SJSA1 (cell line): Measurements from ENCODE around the gene KLHL21. TPM values are rescaled to one million over a fixed set of nuclear protein-coding genes. Genes with fewer than 3 reads are reported as not detected.
A peak's percentile ranks its signal among the peaks of the same experiment; 100 is the strongest.
"Not testable (repeated sequence)": the region's sequence is repeated elsewhere in the genome, so short reads cannot be mapped to it uniquely, and the experiment has no call there.

Experiments
- DNase-seq, 2 experiments: peaks; one replicate each; pipeline ENCODE4 v3.0.0-alpha.2; 2015 to 2020; ENCODE audit warnings: low spot score in 2 of 2, low read depth in 1 of 2
- H3K27ac ChIP-seq: fragments of 250-450 bp; sonication (Bioruptor Pico); 2 replicates; pipeline ENCODE4 v1.5.1; 2020; ENCODE audit warnings: mild to moderate bottlenecking, moderate library complexity
- H3K27me3 ChIP-seq: fragments of 250-450 bp; sonication (Bioruptor Pico); replicated peaks from 2 replicates; pipeline ENCODE4 v1.5.1; 2020; ENCODE audit warnings: mild to moderate bottlenecking, moderate library complexity
- H3K36me3 ChIP-seq: fragments of 250-450 bp; sonication (Bioruptor Pico); 2 replicates; pipeline ENCODE4 v1.5.1; 2020; ENCODE audit warnings: mild to moderate bottlenecking
- H3K4me1 ChIP-seq: fragments of 250-450 bp; sonication (Bioruptor Pico); replicated peaks from 2 replicates; pipeline ENCODE4 v1.6.1; 2021; ENCODE audit warnings: mild to moderate bottlenecking
- H3K4me3 ChIP-seq: fragments of 250-450 bp; sonication (Bioruptor Pico); 2 replicates; pipeline ENCODE4 v1.5.1; 2020; ENCODE audit warnings: mild to moderate bottlenecking
- H3K9me3 ChIP-seq: fragments of 250-450 bp; sonication (Bioruptor Pico); replicated peaks from 2 replicates; pipeline ENCODE4 v1.5.1; 2020; ENCODE audit warnings: mild to moderate bottlenecking
- total RNA-seq: library from RNA; depleted of rRNA; stranded (reverse); fragments of >200 nt; shearing (Covaris generic); gene quantifications from 2 replicates; pipeline ENCODE4 v1.2.3, GENCODE V29; 2014; rRNA removed

Gene KLHL21
- total RNA-seq: 19.9 and 26.4 TPM in 2 replicates

- H3K36me3 ChIP-seq: peaks cover 16% of the 10 kb centered on the region
- no peaks in the 10 kb centered on the region for H3K27me3 ChIP-seq
- peak; percentile 93 for DNase-seq
- H3K4me1 ChIP-seq: peaks cover 42% of the 10 kb centered on the region
- H3K9me3 ChIP-seq: no peaks in the 10 kb centered on the region
- peak within 1 kb of the TSS; percentile 66 for H3K4me3 ChIP-seq
- peak within 1 kb of the TSS; percentile 89 for H3K27ac ChIP-seq
Measured at GRCh38 chr1:6602669-6603237, at the start of gene KLHL21. KLHL21 (minus strand) TSS chr1:6602869; CDS start chr1:6602817, 52 bp downstream.

- Histone ChIP-seq H3K27ac (no peak overlapping the region), H3K36me3 (peaks cover 38% of the 10 kb centered on the region), H3K27me3 (no peaks in the 10 kb centered on the region), H3K4me3 (no peak overlapping the region), H3K9me3 (no peaks in the 10 kb centered on the region), H3K4me1 (no peaks in the 10 kb centered on the region)
- no peak for DNase-seq
Measured at GRCh38 chr1:6651909-6652308, 49.2 kb upstream of the KLHL21 start.

- H3K4me1 ChIP-seq: no peaks in the 10 kb centered on the region
- no peak overlapping the region for H3K4me3 ChIP-seq
- H3K27me3 ChIP-seq: no peaks in the 10 kb centered on the region
- H3K9me3 ChIP-seq: no peaks in the 10 kb centered on the region
- H3K36me3 ChIP-seq: peaks cover 51% of the 10 kb centered on the region
- no peak for DNase-seq
- H3K27ac ChIP-seq: no peak overlapping the region
Measured at GRCh38 chr1:6648556-6648955, 45.9 kb upstream of the KLHL21 start.

DNA sequence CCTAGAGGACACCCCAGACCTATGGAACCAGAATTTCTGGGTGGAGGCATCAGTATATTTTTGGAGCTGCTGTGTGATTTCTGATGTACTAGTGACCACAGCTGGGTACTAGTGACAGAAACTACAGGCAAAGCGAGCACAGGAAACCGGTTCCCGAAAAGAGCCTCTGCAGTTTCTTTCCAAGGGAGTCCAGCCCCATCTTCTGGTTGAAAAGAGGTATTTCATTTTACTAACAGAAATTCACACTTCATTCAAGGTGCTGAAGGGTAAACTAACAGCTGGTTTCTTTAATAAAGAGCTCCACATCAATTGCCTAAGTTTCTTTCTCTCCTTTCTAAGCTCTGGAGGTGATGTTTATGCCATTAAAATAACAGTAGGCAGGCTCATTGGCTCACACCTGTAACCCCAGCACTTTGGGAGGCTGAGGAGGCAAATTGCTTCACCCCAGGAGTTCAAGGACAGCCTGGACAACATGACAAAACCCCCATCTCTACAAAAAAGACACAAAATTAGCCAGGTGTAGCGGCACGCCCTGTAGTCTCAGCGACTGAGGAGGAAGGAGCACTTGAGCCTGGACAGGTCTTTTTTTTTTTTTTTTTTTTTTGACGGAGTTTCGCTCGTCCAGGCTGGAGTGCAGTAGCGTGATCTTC is 44.0 kb upstream of the KLHL21 start:
- Histone ChIP-seq H3K27ac (no peak overlapping the region), H3K27me3 (no peaks in the 10 kb centered on the region), H3K36me3 (peaks cover 43% of the 10 kb centered on the region), H3K9me3 (no peaks in the 10 kb centered on the region), H3K4me1 (no peaks in the 10 kb centered on the region), H3K4me3 (no peak overlapping the region)
- peak in 1 of 2 experiments; percentile 30 for DNase-seq

DNA sequence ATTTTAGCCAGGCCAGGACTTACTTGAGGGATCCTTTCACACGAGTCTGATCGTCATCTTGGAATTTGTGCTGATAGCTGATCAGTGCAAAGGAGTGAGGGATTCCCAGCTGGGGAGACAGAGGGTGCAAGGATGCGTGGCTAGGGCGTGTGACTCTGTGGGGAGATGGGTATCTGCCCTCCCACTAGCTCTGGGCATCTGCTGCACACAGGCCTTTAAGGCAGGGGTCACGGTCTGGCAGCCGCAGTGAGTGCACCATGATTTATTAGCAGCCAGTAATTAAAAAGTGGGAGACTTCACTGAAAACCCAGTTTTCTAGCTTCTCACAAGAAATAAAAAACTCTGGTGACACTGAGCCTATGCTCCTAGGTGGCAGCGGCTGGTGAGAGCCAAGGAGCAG is 42.3 kb upstream of the KLHL21 start:
- H3K27ac ChIP-seq: no peak overlapping the region
- H3K36me3 ChIP-seq: peaks cover 47% of the 10 kb centered on the region
- H3K4me3 ChIP-seq: no peak overlapping the region
- no peaks in the 10 kb centered on the region for H3K4me1 ChIP-seq
- no peak for DNase-seq
- H3K27me3 ChIP-seq: no peaks in the 10 kb centered on the region
- no peaks in the 10 kb centered on the region for H3K9me3 ChIP-seq

DNA sequence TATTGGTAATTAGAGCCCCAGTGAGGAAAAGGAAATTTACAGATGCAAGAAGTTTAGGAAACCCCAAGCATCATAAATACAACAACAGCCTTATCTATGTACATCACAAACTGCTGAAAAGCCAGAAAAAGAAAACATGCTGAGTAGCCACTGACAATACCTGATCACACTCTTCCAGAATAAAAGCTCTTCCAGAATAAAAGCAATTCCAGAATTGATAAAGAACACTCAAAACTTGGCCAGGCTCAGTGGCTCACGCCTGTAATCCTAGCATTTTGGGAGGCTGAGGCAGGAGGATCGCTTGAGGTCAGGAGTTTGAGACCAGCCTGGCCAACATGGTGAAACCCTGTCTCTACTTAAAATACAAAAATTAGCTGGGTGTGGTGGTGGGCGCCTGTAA is 38.2 kb upstream of the KLHL21 start:
- not testable (repeated sequence) for H3K4me1 ChIP-seq, H3K9me3 ChIP-seq, H3K27me3 ChIP-seq, H3K27ac ChIP-seq, H3K4me3 ChIP-seq, DNase-seq
- H3K36me3 ChIP-seq: peaks cover 76% of the 10 kb centered on the region

DNA sequence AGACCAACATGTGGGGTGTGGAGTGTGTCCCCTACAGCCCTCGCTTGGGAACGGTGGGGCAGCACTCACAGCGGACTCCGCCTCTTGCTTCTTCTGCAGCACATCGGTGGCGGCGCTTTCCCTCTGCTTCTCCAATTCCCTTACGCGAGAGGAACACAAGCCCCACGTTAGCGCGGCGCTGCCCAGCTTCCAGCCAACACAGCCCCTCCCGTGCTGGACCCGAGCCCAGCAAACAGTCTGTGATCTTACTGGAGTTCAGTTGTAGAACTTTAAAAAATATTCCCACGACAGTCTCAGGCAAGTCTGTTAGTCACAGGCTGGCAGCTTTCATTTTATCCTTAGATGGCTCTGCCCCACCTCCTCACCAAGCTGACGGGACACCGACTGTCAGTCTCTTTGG is 35.6 kb upstream of the KLHL21 start:
- H3K27me3 ChIP-seq: no peaks in the 10 kb centered on the region
- no peaks in the 10 kb centered on the region for H3K9me3 ChIP-seq
- H3K27ac ChIP-seq: no peak overlapping the region
- no peak overlapping the region for H3K4me3 ChIP-seq
- H3K36me3 ChIP-seq: peaks cover 80% of the 10 kb centered on the region
- no peaks in the 10 kb centered on the region for H3K4me1 ChIP-seq
- DNase-seq: no peak

- Histone ChIP-seq H3K36me3 (peaks cover 83% of the 10 kb centered on the region), H3K4me1 (no peaks in the 10 kb centered on the region), H3K4me3 (no peak overlapping the region), H3K27ac (no peak overlapping the region), H3K9me3 (no peaks in the 10 kb centered on the region), H3K27me3 (no peaks in the 10 kb centered on the region)
- no peak for DNase-seq
Measured at GRCh38 chr1:6637770-6638169, 35.1 kb upstream of the KLHL21 start.

- H3K9me3 ChIP-seq, H3K4me3 ChIP-seq, H3K4me1 ChIP-seq, DNase-seq, H3K27ac ChIP-seq, H3K27me3 ChIP-seq: not testable (repeated sequence)
- H3K36me3 ChIP-seq: peaks cover 87% of the 10 kb centered on the region
Measured at GRCh38 chr1:6636778-6637177, 34.1 kb upstream of the KLHL21 start.

DNA sequence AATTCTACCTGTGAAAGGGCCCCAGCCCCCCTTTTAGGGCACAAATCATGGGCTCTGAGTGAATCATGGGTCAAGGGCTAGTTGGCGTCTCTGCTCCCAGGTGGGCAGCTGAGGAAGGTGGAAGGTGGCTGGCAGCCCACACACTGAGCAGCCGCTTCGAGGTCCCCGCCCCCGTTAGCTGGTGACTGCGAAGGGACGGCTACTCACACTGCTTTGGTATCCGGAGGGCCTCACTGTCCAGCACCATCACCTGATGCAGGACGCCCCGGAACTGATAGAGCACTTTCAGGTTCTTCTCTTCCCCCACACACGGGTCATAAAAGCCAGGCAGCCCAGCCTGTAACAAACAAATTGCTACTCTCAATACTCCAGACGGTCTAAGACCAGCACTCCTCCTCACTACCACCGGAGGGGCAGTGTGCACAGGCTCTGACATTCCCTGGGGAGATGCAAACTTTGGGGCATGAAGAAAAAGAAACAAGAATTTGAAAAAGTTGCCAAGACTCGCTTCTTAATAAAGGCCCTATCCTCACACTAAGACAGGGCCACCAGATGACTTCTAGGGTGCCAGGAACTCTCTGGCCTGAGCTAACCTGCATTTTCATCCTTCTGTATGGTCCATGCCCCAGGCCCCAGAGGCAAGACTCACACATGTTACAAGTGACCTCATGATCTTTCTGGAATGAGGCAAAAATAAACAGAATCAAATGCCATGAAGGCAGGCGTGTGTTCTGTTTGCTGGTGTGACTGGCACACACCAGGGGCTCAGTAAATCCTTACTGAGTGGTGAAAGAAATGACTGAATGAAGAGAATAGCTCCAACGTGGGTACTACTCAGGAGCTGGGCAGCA is 33.5 kb upstream of the KLHL21 start:
- Histone ChIP-seq H3K4me3 (no peak overlapping the region), H3K9me3 (no peaks in the 10 kb centered on the region), H3K4me1 (no peaks in the 10 kb centered on the region), H3K27me3 (no peaks in the 10 kb centered on the region), H3K36me3 (peaks cover 87% of the 10 kb centered on the region), H3K27ac (no peak overlapping the region)
- DNase-seq: no peak

GRCh38 chr1:6635161-6635909 is 32.7 kb upstream of the KLHL21 start:
- Histone ChIP-seq H3K27me3 (no peaks in the 10 kb centered on the region), H3K36me3 (peaks cover 89% of the 10 kb centered on the region), H3K4me3 (no peak overlapping the region), H3K9me3 (no peaks in the 10 kb centered on the region), H3K27ac (no peak overlapping the region), H3K4me1 (no peaks in the 10 kb centered on the region)
- no peak for DNase-seq

DNA sequence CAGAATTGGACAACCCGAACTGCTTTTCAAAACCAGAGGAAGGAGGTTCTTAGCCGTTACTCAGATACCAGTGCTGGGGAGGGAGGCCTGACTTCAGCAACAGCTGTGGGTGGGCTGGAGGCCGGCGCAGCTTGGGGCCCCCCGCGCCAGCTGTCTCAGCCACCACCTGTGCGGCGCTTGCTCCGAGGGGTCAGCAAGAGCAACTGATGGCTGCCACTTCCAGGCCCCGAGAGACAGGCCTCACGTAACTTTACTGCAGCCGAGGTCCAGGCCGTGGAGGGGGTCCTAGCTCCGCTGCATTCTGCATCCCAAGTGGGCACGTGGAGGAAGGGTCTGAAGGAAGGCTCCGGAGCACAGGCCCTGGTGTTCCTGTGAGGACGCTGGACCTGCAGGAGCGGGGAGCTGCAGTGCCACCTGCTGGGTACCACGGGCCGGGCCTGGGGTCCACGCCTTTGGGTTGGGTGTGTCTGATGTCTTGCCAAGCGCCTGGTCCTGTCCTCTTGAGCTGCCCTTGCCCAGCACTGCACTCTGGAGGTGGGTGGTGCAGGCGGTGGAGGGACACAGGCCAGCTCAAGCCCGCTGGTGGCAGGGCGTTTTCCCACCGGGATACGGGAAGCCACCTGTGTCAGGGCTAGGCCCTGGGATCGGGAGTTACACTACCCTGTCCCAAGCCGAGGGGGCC is 31.8 kb upstream of the KLHL21 start:
- Histone ChIP-seq H3K27ac (no peak overlapping the region), H3K9me3 (no peaks in the 10 kb centered on the region), H3K4me1 (no peaks in the 10 kb centered on the region), H3K4me3 (no peak overlapping the region), H3K36me3 (peaks cover 90% of the 10 kb centered on the region), H3K27me3 (no peaks in the 10 kb centered on the region)
- DNase-seq: peak in 1 of 2 experiments; percentile 61
